B cell (primary cell): ENCODE measurements around the gene TENM4. TPM values are rescaled to one million over a fixed set of nuclear protein-coding genes. Genes with fewer than 3 reads are reported as not detected.

Experiments
- ATAC-seq: fragments of 200-7000 bp; cut with Tn5 transposase; one replicate; pipeline ENCODE4 v1.10.0; 2021; ENCODE audit warnings: low read depth, mild to moderate bottlenecking, moderate number of reproducible peaks, moderate library complexity
- CTCF ChIA-PET: fragments of 350-600 bp; sonication (Branson Sonifier 250); formaldehyde crosslinking; loops from one replicate; lab custom pipeline; 2021; ENCODE audit warnings: antibody characterized with exemption, inconsistent platforms; lab: Charles Lee
- POLR2A ChIA-PET: fragments of 350-600 bp; sonication (Branson Sonifier 250); formaldehyde crosslinking; loops from one replicate; lab custom pipeline; 2021; ENCODE audit warnings: antibody characterized with exemption; lab: Charles Lee
- DNase-seq: peaks from one replicate; pipeline ENCODE4 v3.0.0; 2013
- H2AFZ ChIP-seq: 2 replicates; pipeline ENCODE4 v1.6.1; 2012; ENCODE audit warnings: mild to moderate bottlenecking, low read depth, low read length; ENCODE audit not compliant: insufficient read depth, poor library complexity, severe bottlenecking
- H3K27ac ChIP-seq, 2 donors: 1 replicate in 1 of 2; 2 replicates in 1 of 2; pipeline ENCODE4 v1.5.1; 2012 to 2013; ENCODE audit warnings: low read length in 2 of 2, mild to moderate bottlenecking in 2 of 2, moderate library complexity in 1 of 2
- H3K27me3 ChIP-seq, 4 experiments: fragments of 200-600 bp in 1 of 4; sonication (generic) in 1 of 4; replicated peaks in 1 of 4; 1 replicate in 2 of 4; 2 replicates in 2 of 4; pipeline versions ENCODE4 v1.6.1 to v1.7.0; 2013 to 2016; ENCODE audit warnings: low read length in 3 of 4, mild to moderate bottlenecking in 2 of 4, mixed read lengths in 1 of 4, moderate library complexity in 1 of 4; ENCODE audit not compliant: insufficient read depth in 4 of 4, control insufficient read depth in 3 of 4; ENCODE audit errors: control extremely low read depth in 1 of 4
- H3K36me3 ChIP-seq, 2 experiments: replicated peaks in 1 of 2; 1 replicate in 1 of 2; 2 replicates in 1 of 2; pipeline versions ENCODE4 v1.6.1 to v1.7.1; 2013; ENCODE audit warnings: low read length in 1 of 2; ENCODE audit not compliant: insufficient read depth in 2 of 2, control insufficient read depth in 1 of 2; ENCODE audit errors: control extremely low read depth in 1 of 2, extremely low read depth in 1 of 2
- H3K4me1 ChIP-seq, 2 donors: fragments of 200-600 bp in 1 of 2; sonication (generic) in 1 of 2; 1 replicate in 1 of 2; 2 replicates in 1 of 2; pipeline versions ENCODE4 v1.5.1 to v1.6.1; 2013 to 2017; ENCODE audit warnings: low read length in 2 of 2; ENCODE audit not compliant: control insufficient read depth in 2 of 2, insufficient read depth in 2 of 2
- H3K4me2 ChIP-seq: replicated peaks from 2 replicates; pipeline ENCODE3; 2012; ENCODE audit warnings: mild to moderate bottlenecking, low read depth, low read length; ENCODE audit not compliant: poor library complexity, severe bottlenecking
- H3K4me3 ChIP-seq, 5 experiments: fragments of 200-600 bp in 1 of 5; sonication (generic) in 1 of 5; 1 replicate in 3 of 5; 2 replicates in 2 of 5; pipeline versions ENCODE4 v1.5.1 to v1.7.0; 2011 to 2016; ENCODE audit warnings: low read length in 4 of 5, mild to moderate bottlenecking in 4 of 5, low read depth in 2 of 5, control low read depth in 1 of 5, moderate library complexity in 1 of 5; ENCODE audit not compliant: insufficient read depth in 1 of 5; ENCODE audit errors: control extremely low read depth in 1 of 5, extremely low read depth in 1 of 5
- H3K79me2 ChIP-seq: fragments of 200-600 bp; sonication (generic); one replicate; pipeline ENCODE4 v1.6.0; 2016; ENCODE audit warnings: low read length; ENCODE audit not compliant: control insufficient read depth, insufficient read depth
- H3K9ac ChIP-seq: fragments of 200-600 bp; sonication (generic); 2 replicates; pipeline ENCODE4 v1.6.1; 2017; ENCODE audit warnings: mild to moderate bottlenecking, low read length, moderate library complexity
- H3K9me3 ChIP-seq, 3 donors: one replicate each; pipeline versions ENCODE4 v1.6.1 to v1.7.1; 2013; ENCODE audit warnings: low read length in 2 of 3; ENCODE audit not compliant: control insufficient read depth in 2 of 3, insufficient read depth in 1 of 3; ENCODE audit errors: control extremely low read depth in 1 of 3
- H4K20me1 ChIP-seq: 2 replicates; pipeline ENCODE4 v1.6.0; 2012; ENCODE audit warnings: mild to moderate bottlenecking, low read length; ENCODE audit not compliant: insufficient read depth, control insufficient read depth, poor library complexity, severe bottlenecking
- H3K27ac Mint-ChIP-seq: one replicate; pipeline ENCODE4 v1.8.0; 2021; ENCODE audit warnings: mixed read lengths
- H3K27me3 Mint-ChIP-seq: one replicate; pipeline ENCODE4 v1.8.0; 2021; ENCODE audit warnings: mixed read lengths
- H3K4me1 Mint-ChIP-seq: one replicate; pipeline ENCODE4 v1.8.0; 2021; ENCODE audit warnings: mixed read lengths
- H3K4me3 Mint-ChIP-seq: one replicate; pipeline ENCODE4 v1.8.0; 2021; ENCODE audit warnings: mixed read lengths
- H3K9me3 Mint-ChIP-seq: one replicate; pipeline ENCODE4 v1.8.0; 2022; ENCODE audit warnings: mixed read lengths; ENCODE audit not compliant: insufficient read depth
- EZH2 ChIP-seq: IDR thresholded peaks from 2 replicates; pipeline ENCODE4 v1.6.1; 2012; ENCODE audit warnings: borderline replicate concordance, low read depth, mild to moderate bottlenecking, moderate library complexity, low read length; ENCODE audit not compliant: insufficient read depth, poor library complexity, severe bottlenecking
- WGBS: methylation state at CpG from one replicate; pipeline ENCODE4 v1.1.5; 2013; ENCODE audit warnings: missing lambda C conversion rate; ENCODE audit not compliant: insufficient coverage; 5-methylcytosine and 5-hydroxymethylcytosine counted together
- intact Hi-C: fragments of 100-400 bp; cut with micrococcal nuclease; formaldehyde crosslinking; loops from one replicate; pipeline ENCODE4 v1.10.0; 2022
- polyA plus RNA-seq: library from polyadenylated mRNA; depleted of rRNA; stranded (reverse); fragments of >200 nt; gene quantifications from 2 replicates; pipeline ENCODE4 v1.2.3, GENCODE V29; 2012
- total RNA-seq, 2 donors: library from RNA; stranded (reverse); fragments of 120-200 nt in 1 of 2; gene quantifications; 1 replicate in 1 of 2; 2 replicates in 1 of 2; pipeline versions ENCODE4 v1.2.3 to v1.2.4, GENCODE V29; 2013 to 2022
- TF ChIP-seq, protein P1 (sequence below): fragments of 200-600 bp; IDR thresholded peaks from one replicate; pipeline ENCODE4 v1.8.0; 2022; ENCODE audit warnings: antibody characterized with exemption, mild to moderate bottlenecking

The TENM4 gene
- total and polyA plus RNA-seq, 2 donors (not counting 1 experiment from before 2014, with no cell fraction given), result 0.09 to 5.7 TPM

DNA sequence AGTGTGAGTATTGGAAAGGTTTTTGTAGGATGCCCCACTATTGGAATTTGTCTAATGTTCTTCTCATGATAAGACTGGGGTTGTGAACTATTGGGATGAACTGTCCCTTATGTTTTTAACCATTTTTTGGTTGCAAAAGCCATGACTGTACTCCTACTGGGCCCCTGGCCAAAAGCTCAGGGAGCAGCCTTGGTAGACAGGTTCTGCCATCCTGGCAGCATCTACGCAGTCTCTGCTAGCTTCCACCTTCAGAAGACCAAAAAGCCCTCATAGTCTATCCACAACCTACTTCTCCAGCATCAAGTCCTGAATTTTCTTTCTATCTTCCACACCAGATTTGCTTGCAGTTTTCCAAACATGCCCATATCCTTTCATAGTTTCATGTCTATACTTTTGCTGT is 211.8 kb downstream of the TENM4 start:
- POLR2A ChIA-PET, result no interaction called here
- Histone ChIP-seq H4K20me1 (no peaks in the 10 kb centered on the region), H3K4me2 (no peak overlapping the region), H3K9ac (no peak overlapping the region), H3K4me1 (no peaks in the 10 kb centered on the region), H3K4me3 (no peak overlapping the region), H2AFZ (no peak overlapping the region), H3K79me2 (no peaks in the 10 kb centered on the region), H3K27me3 (no peaks in the 10 kb centered on the region), H3K36me3 (no peaks in the 10 kb centered on the region), H3K9me3 (no peaks in the 10 kb centered on the region), H3K27ac (no peak overlapping the region)
- TF ChIP-seq EZH2, result no peak
- TF ChIP-seq, protein P1, sequence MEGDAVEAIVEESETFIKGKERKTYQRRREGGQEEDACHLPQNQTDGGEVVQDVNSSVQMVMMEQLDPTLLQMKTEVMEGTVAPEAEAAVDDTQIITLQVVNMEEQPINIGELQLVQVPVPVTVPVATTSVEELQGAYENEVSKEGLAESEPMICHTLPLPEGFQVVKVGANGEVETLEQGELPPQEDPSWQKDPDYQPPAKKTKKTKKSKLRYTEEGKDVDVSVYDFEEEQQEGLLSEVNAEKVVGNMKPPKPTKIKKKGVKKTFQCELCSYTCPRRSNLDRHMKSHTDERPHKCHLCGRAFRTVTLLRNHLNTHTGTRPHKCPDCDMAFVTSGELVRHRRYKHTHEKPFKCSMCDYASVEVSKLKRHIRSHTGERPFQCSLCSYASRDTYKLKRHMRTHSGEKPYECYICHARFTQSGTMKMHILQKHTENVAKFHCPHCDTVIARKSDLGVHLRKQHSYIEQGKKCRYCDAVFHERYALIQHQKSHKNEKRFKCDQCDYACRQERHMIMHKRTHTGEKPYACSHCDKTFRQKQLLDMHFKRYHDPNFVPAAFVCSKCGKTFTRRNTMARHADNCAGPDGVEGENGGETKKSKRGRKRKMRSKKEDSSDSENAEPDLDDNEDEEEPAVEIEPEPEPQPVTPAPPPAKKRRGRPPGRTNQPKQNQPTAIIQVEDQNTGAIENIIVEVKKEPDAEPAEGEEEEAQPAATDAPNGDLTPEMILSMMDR, result no peak
- CTCF ChIA-PET, result no interaction called here
- intact Hi-C loops, result no loop called here
- H3K4me1 Mint-ChIP-seq, result no peaks in the 10 kb centered on the region
- DNase-seq (no peak), ATAC-seq (no peak)
- WGBS, result 89% methylated on average over 1 of the region's 1 CpG
- no peak overlapping the region for H3K27ac Mint-ChIP-seq
- H3K4me3 Mint-ChIP-seq, result no peak overlapping the region
- H3K9me3 Mint-ChIP-seq, result no peaks in the 10 kb centered on the region
- H3K27me3 Mint-ChIP-seq, result peaks cover 4% of the 10 kb centered on the region

GRCh38 chr11:79227767-79228755 is 212.8 kb downstream of the TENM4 start:
- Mint-ChIP-seq H3K4me1 (no peaks in the 10 kb centered on the region), H3K9me3 (no peaks in the 10 kb centered on the region), H3K27me3 (peaks cover 4% of the 10 kb centered on the region), H3K4me3 (no peak overlapping the region), H3K27ac (no peak overlapping the region)
- no peak overlapping the region for H3K4me2 ChIP-seq
- H2AFZ ChIP-seq, result no peak overlapping the region
- DNase-seq (no peak), ATAC-seq (no peak)
- no peak overlapping the region for H3K27ac ChIP-seq
- no peaks in the 10 kb centered on the region for H3K36me3 ChIP-seq
- 54% methylated on average over 8 of the region's 13 CpGs for WGBS
- H3K79me2 ChIP-seq, result no peaks in the 10 kb centered on the region
- H3K27me3 ChIP-seq, result no peaks in the 10 kb centered on the region
- no peaks in the 10 kb centered on the region for H3K4me1 ChIP-seq
- POLR2A ChIA-PET, result no interaction called here
- peaks cover 0 to 3% (median 0%) of the 10 kb centered on the region in 3 donors for H3K9me3 ChIP-seq
- H3K4me3 ChIP-seq, result no peak overlapping the region
- no peak overlapping the region for H3K9ac ChIP-seq
- CTCF ChIA-PET, result interaction anchor here (1.4 kb wide), 1 partner anchor 267 kb away, joined by 5 read pairs; no protein-coding TSS in a partner anchor
- no peaks in the 10 kb centered on the region for H4K20me1 ChIP-seq
- no peak for TF ChIP-seq EZH2
- TF ChIP-seq, protein P1, result no peak
- intact Hi-C loops, result no loop called here
